ENCODE data around the gene SLC13A4.
"Not testable (repeated sequence)": the region's sequence is repeated elsewhere in the genome, so short reads cannot be mapped to it uniquely, and the experiment has no call there.

Gene SLC13A4

GRCh38 chr7:135693558-135693957, 34.4 kb downstream of the SLC13A4 start:
- H3K4me3 ChIP-seq (ENCODE audit: low read length): no peak overlapping the region
- no peak for DNase-seq (ENCODE audit: low read depth, low spot score)
- no peaks in the 10 kb centered on the region for H3K4me1 ChIP-seq (ENCODE audit: control insufficient read depth, insufficient read depth, low read length)
- no peaks in the 10 kb centered on the region for H3K27me3 ChIP-seq (ENCODE audit: control insufficient read depth, insufficient read depth, low read length)
- H3K36me3 ChIP-seq (ENCODE audit: control insufficient read depth, insufficient read depth, low read length): no peaks in the 10 kb centered on the region
- no peak overlapping the region for H3K27ac ChIP-seq (ENCODE audit: low read length)
- no CpG with 5 or more reads among the region's 4 CpGs for WGBS (ENCODE audit: insufficient coverage, insufficient read length)
- H3K9me3 ChIP-seq (ENCODE audit: control insufficient read depth, insufficient read depth, low read length): no peaks in the 10 kb centered on the region

- WGBS (ENCODE audit: insufficient coverage, insufficient read length): no CpG with 5 or more reads among the region's 7 CpGs
- H3K4me3 ChIP-seq (ENCODE audit: low read length); H3K4me1 ChIP-seq (ENCODE audit: control insufficient read depth, insufficient read depth, low read length); DNase-seq (ENCODE audit: low read depth, low spot score); H3K36me3 ChIP-seq (ENCODE audit: control insufficient read depth, insufficient read depth, low read length); H3K27ac ChIP-seq (ENCODE audit: low read length); H3K9me3 ChIP-seq (ENCODE audit: control insufficient read depth, insufficient read depth, low read length); H3K27me3 ChIP-seq (ENCODE audit: control insufficient read depth, insufficient read depth, low read length): not testable (repeated sequence)
Observed at GRCh38 chr7:135692606-135693005, 35.4 kb downstream of the SLC13A4 start.

GRCh38 chr7:135692055-135692454, 35.9 kb downstream of the SLC13A4 start:
- Histone ChIP-seq H3K27me3 (ENCODE audit: control insufficient read depth, insufficient read depth, low read length) (no peaks in the 10 kb centered on the region), H3K27ac (ENCODE audit: low read length) (no peak overlapping the region), H3K9me3 (ENCODE audit: control insufficient read depth, insufficient read depth, low read length) (no peaks in the 10 kb centered on the region), H3K4me3 (ENCODE audit: low read length) (no peak overlapping the region), H3K4me1 (ENCODE audit: control insufficient read depth, insufficient read depth, low read length) (no peaks in the 10 kb centered on the region), H3K36me3 (ENCODE audit: control insufficient read depth, insufficient read depth, low read length) (no peaks in the 10 kb centered on the region)
- DNase-seq (ENCODE audit: low read depth, low spot score): no peak
- no CpG with 5 or more reads among the region's 3 CpGs for WGBS (ENCODE audit: insufficient coverage, insufficient read length)

- no peaks in the 10 kb centered on the region for H3K27me3 ChIP-seq (ENCODE audit: control insufficient read depth, insufficient read depth, low read length)
- no peak overlapping the region for H3K27ac ChIP-seq (ENCODE audit: low read length)
- no CpG with 5 or more reads among the region's 3 CpGs for WGBS (ENCODE audit: insufficient coverage, insufficient read length)
- H3K36me3 ChIP-seq (ENCODE audit: control insufficient read depth, insufficient read depth, low read length): no peaks in the 10 kb centered on the region
- DNase-seq (ENCODE audit: low read depth, low spot score): no peak
- no peak overlapping the region for H3K4me3 ChIP-seq (ENCODE audit: low read length)
- H3K9me3 ChIP-seq (ENCODE audit: control insufficient read depth, insufficient read depth, low read length): no peaks in the 10 kb centered on the region
- no peaks in the 10 kb centered on the region for H3K4me1 ChIP-seq (ENCODE audit: control insufficient read depth, insufficient read depth, low read length)
Observed at GRCh38 chr7:135690566-135690965, 37.4 kb downstream of the SLC13A4 start.

- no peak overlapping the region for H3K27ac ChIP-seq (ENCODE audit: low read length)
- H3K27me3 ChIP-seq (ENCODE audit: control insufficient read depth, insufficient read depth, low read length): no peaks in the 10 kb centered on the region
- WGBS (ENCODE audit: insufficient coverage, insufficient read length): no CpG with 5 or more reads among the region's 1 CpG
- H3K9me3 ChIP-seq (ENCODE audit: control insufficient read depth, insufficient read depth, low read length): no peaks in the 10 kb centered on the region
- H3K4me1 ChIP-seq (ENCODE audit: control insufficient read depth, insufficient read depth, low read length): no peaks in the 10 kb centered on the region
- DNase-seq (ENCODE audit: low read depth, low spot score): no peak
- H3K36me3 ChIP-seq (ENCODE audit: control insufficient read depth, insufficient read depth, low read length): no peaks in the 10 kb centered on the region
- H3K4me3 ChIP-seq (ENCODE audit: low read length): no peak overlapping the region
Observed at GRCh38 chr7:135687466-135687865, 40.5 kb downstream of the SLC13A4 start.

- Histone ChIP-seq H3K36me3 (ENCODE audit: control insufficient read depth, insufficient read depth, low read length) (no peaks in the 10 kb centered on the region), H3K4me3 (ENCODE audit: low read length) (no peak overlapping the region), H3K27ac (ENCODE audit: low read length) (no peak overlapping the region), H3K4me1 (ENCODE audit: control insufficient read depth, insufficient read depth, low read length) (no peaks in the 10 kb centered on the region), H3K27me3 (ENCODE audit: control insufficient read depth, insufficient read depth, low read length) (no peaks in the 10 kb centered on the region), H3K9me3 (ENCODE audit: control insufficient read depth, insufficient read depth, low read length) (no peaks in the 10 kb centered on the region)
- no peak for DNase-seq (ENCODE audit: low read depth, low spot score)
- WGBS (ENCODE audit: insufficient coverage, insufficient read length): no CpG with 5 or more reads among the region's 9 CpGs
Observed at GRCh38 chr7:135685306-135686084, 42.5 kb downstream of the SLC13A4 start.

DNA sequence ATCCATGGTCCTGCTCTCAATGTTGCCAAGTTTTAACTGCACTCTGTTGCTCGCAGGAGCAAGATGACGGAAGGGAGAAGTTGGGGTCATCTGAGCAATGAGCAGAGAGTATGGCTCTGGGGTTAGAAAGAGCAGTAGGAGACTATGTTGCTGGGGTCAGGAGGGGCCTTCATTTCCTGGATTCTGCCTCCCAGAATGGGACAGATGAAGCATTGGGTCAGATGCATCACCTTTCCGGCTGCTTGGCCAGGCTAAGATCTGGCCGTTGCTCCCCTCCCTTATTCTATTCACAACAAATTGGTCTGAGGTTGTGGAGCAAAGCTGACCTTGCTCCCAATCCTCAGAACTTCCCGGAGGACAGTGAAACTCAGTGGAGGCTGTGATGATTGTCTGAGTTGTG, 43.3 kb downstream of the SLC13A4 start:
- Histone ChIP-seq H3K4me1 (ENCODE audit: control insufficient read depth, insufficient read depth, low read length) (no peaks in the 10 kb centered on the region), H3K27ac (ENCODE audit: low read length) (no peak overlapping the region), H3K9me3 (ENCODE audit: control insufficient read depth, insufficient read depth, low read length) (no peaks in the 10 kb centered on the region), H3K36me3 (ENCODE audit: control insufficient read depth, insufficient read depth, low read length) (no peaks in the 10 kb centered on the region), H3K4me3 (ENCODE audit: low read length) (no peak overlapping the region), H3K27me3 (ENCODE audit: control insufficient read depth, insufficient read depth, low read length) (no peaks in the 10 kb centered on the region)
- no peak for DNase-seq (ENCODE audit: low read depth, low spot score)
- WGBS (ENCODE audit: insufficient coverage, insufficient read length): no CpG with 5 or more reads among the region's 5 CpGs

DNA sequence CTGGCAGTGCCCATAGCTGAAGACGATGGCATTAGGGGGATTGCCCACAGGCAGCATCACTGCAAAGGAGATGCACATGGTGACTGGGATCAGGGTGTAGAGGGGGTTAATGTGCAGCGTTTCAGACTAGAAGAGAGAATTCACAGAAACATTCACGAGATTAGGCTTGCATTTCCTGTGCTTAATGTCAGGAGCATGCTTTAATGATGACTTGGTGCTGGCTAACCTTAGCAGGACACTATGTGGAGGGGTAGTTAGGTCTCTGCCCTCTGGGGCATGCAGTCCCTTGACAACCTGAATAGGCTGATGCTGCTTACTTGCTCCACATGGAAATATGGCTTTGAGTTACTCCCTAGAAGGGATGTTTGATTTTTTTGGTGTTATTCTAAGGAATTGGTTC, 43.9 kb downstream of the SLC13A4 start:
- H3K4me1 ChIP-seq (ENCODE audit: control insufficient read depth, insufficient read depth, low read length): no peaks in the 10 kb centered on the region
- WGBS (ENCODE audit: insufficient coverage, insufficient read length): no CpG with 5 or more reads among the region's 3 CpGs
- no peaks in the 10 kb centered on the region for H3K36me3 ChIP-seq (ENCODE audit: control insufficient read depth, insufficient read depth, low read length)
- H3K27ac ChIP-seq (ENCODE audit: low read length): no peak overlapping the region
- DNase-seq (ENCODE audit: low read depth, low spot score): no peak
- no peak overlapping the region for H3K4me3 ChIP-seq (ENCODE audit: low read length)
- H3K27me3 ChIP-seq (ENCODE audit: control insufficient read depth, insufficient read depth, low read length): no peaks in the 10 kb centered on the region
- H3K9me3 ChIP-seq (ENCODE audit: control insufficient read depth, insufficient read depth, low read length): no peaks in the 10 kb centered on the region

DNA sequence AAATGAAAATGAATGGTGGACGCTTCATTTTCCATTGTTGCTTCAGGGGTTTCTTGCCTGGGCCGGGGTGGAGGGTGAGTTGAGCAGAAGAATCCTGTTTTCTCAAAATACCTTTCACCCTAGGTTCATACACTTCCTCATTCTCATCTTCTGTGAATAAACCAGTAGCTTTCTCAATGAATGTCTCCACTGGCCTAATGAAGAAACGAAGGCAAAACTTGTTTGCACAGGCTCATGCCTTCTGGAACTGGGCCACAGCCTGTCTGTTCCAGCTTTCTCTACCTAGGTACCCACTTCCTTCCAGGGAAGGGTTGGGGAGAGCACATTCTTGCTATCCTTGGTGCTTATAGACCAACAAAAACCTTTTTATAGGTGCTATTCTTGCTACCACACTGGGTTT, 44.4 kb downstream of the SLC13A4 start:
- H3K4me1 ChIP-seq (ENCODE audit: control insufficient read depth, insufficient read depth, low read length): no peaks in the 10 kb centered on the region
- DNase-seq (ENCODE audit: low read depth, low spot score): no peak
- H3K27me3 ChIP-seq (ENCODE audit: control insufficient read depth, insufficient read depth, low read length): no peaks in the 10 kb centered on the region
- no peak overlapping the region for H3K27ac ChIP-seq (ENCODE audit: low read length)
- no peaks in the 10 kb centered on the region for H3K36me3 ChIP-seq (ENCODE audit: control insufficient read depth, insufficient read depth, low read length)
- H3K9me3 ChIP-seq (ENCODE audit: control insufficient read depth, insufficient read depth, low read length): no peaks in the 10 kb centered on the region
- no peak overlapping the region for H3K4me3 ChIP-seq (ENCODE audit: low read length)
- WGBS (ENCODE audit: insufficient coverage, insufficient read length): no CpG with 5 or more reads among the region's 3 CpGs

DNA sequence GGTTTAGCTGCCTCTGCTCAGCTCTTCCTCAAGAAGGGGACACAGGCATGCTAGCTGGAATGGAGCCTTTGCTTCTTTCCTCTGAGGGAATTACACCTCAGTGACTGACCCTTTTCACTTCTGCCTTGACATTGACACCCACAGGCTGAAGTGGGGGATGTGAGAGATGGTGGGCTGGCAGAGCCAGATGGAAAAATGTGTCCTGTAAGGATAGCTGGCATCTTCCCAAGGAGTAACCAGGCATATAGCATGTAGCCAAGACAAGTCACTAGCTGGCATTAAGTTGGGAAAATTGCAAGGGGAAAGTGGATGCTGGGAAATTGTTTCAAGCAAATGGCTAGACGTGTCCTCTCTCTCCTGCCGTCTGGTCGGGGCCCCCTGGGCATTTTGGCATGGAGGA, 45.8 kb downstream of the SLC13A4 start:
- Histone ChIP-seq H3K4me1 (ENCODE audit: control insufficient read depth, insufficient read depth, low read length) (no peaks in the 10 kb centered on the region), H3K9me3 (ENCODE audit: control insufficient read depth, insufficient read depth, low read length) (no peaks in the 10 kb centered on the region), H3K36me3 (ENCODE audit: control insufficient read depth, insufficient read depth, low read length) (no peaks in the 10 kb centered on the region), H3K27ac (ENCODE audit: low read length) (no peak overlapping the region), H3K27me3 (ENCODE audit: control insufficient read depth, insufficient read depth, low read length) (no peaks in the 10 kb centered on the region), H3K4me3 (ENCODE audit: low read length) (no peak overlapping the region)
- DNase-seq (ENCODE audit: low read depth, low spot score): no peak
- no CpG with 5 or more reads among the region's 3 CpGs for WGBS (ENCODE audit: insufficient coverage, insufficient read length)

- Histone ChIP-seq H3K9me3 (ENCODE audit: control insufficient read depth, insufficient read depth, low read length) (no peaks in the 10 kb centered on the region), H3K4me1 (ENCODE audit: control insufficient read depth, insufficient read depth, low read length) (no peaks in the 10 kb centered on the region), H3K27ac (ENCODE audit: low read length) (no peak overlapping the region), H3K4me3 (ENCODE audit: low read length) (no peak overlapping the region), H3K36me3 (ENCODE audit: control insufficient read depth, insufficient read depth, low read length) (peaks cover under 1% of the 10 kb centered on the region; the same call in 1 of the 2 replicates), H3K27me3 (ENCODE audit: control insufficient read depth, insufficient read depth, low read length) (no peaks in the 10 kb centered on the region)
- WGBS (ENCODE audit: insufficient coverage, insufficient read length): no CpG with 5 or more reads among the region's 5 CpGs
- DNase-seq (ENCODE audit: low read depth, low spot score): no peak
Observed at GRCh38 chr7:135681762-135682161, 46.2 kb downstream of the SLC13A4 start.

Measured in iPS DF 6.9 (cell line).